K562 (cell line): ENCODE results near the gene HDAC3. TPM values are rescaled to one million over a fixed set of nuclear protein-coding genes. Genes with fewer than 3 reads are reported as not detected.

Source experiments
- KAT7 ChIP-seq: sonication (generic); formaldehyde crosslinking; IDR thresholded peaks from 2 replicates; pipeline ENCODE4 v1.8.0; 2022; ENCODE audit warnings: missing genetic modification reagents, mild to moderate bottlenecking, borderline replicate concordance
- KLF6 ChIP-seq: fragments of 250-450 bp; sonication (Bioruptor Pico); IDR thresholded peaks from 2 replicates; pipeline ENCODE4 v1.4.0; 2020; ENCODE audit warnings: mild to moderate bottlenecking, moderate library complexity, borderline replicate concordance
- ZFP36 ChIP-seq: fragments of 150-350 bp; IDR thresholded peaks from 2 replicates; pipeline ENCODE4 v1.6.1; 2018; ENCODE audit warnings: low read length, low read depth; ENCODE audit not compliant: partially characterized antibody
- ZNF23 ChIP-seq: fragments of 250-450 bp; sonication (Bioruptor Pico); IDR thresholded peaks from 2 replicates; pipeline ENCODE4 v1.4.0; 2020; ENCODE audit warnings: mild to moderate bottlenecking
- polyA plus RNA-seq, 8 experiments: library from polyadenylated mRNA; depleted of rRNA in 4 of 8; stranded (reverse) in 5 of 8; unstranded in 3 of 8; fragments of >200 nt; fragmentation: Nextera tagmentation in 2 of 8; fragmentation: Illumina TruSeq in 1 of 8; extraction: Ambion mirVana in 2 of 8; extraction: Trizol in 1 of 8; gene quantifications; 2 replicates each; pipeline versions ENCODE4 v1.2.1 to v1.2.3, GENCODE V29; 2011 to 2014; ENCODE audit warnings: inconsistent platforms in 1 of 8, missing spikeins in 1 of 8
- total RNA-seq, 7 experiments: library from RNA; depleted of rRNA in 6 of 7; stranded (reverse); fragments of >200 nt in 6 of 7; fragmentation: Illumina TruSeq in 2 of 7; extraction: Trizol in 2 of 7; gene quantifications; 2 replicates each; pipeline versions ENCODE4 v1.2.1 to v1.2.3, GENCODE V29; 2011 to 2021; ENCODE audit warnings: low replicate concordance in 1 of 7
- TF ChIP-seq, protein P1 (sequence below): fragments of 450-650 bp; conservative IDR thresholded peaks from 2 replicates; pipeline ENCODE4 v1.6.1; 2016; ENCODE audit warnings: missing genetic modification characterization, low read depth, mild to moderate bottlenecking, missing compliant biosample characterization, moderate library complexity
- TF ChIP-seq, protein P2 (sequence below): fragments of 250-450 bp; sonication (Bioruptor Pico); IDR thresholded peaks from 2 replicates; pipeline ENCODE4 v1.5.0; 2021; ENCODE audit warnings: mild to moderate bottlenecking, borderline replicate concordance
- TF ChIP-seq, protein P3 (sequence below): sonication (generic); formaldehyde crosslinking; IDR thresholded peaks from 2 replicates; pipeline ENCODE4 v1.8.0; 2022; ENCODE audit warnings: mild to moderate bottlenecking, missing genetic modification reagents

HDAC3 gene
- total and polyA plus RNA-seq, 9 of the 15 experiments (the other 6 are each of a cell fraction or from before 2014, with no cell fraction given) = 89.7 to 191 (median 119) TPM

GRCh38 chr5:141617682-141618029, 19.0 kb downstream of the HDAC3 start (continued):
- TF ChIP-seq ZNF23 (CRISPR knock-in tag) (no peak), ZFP36 (no peak), KLF6 (CRISPR knock-in tag) (no peak), KAT7 (CRISPR knock-in tag) (no peak)
- TF ChIP-seq, protein P1, sequence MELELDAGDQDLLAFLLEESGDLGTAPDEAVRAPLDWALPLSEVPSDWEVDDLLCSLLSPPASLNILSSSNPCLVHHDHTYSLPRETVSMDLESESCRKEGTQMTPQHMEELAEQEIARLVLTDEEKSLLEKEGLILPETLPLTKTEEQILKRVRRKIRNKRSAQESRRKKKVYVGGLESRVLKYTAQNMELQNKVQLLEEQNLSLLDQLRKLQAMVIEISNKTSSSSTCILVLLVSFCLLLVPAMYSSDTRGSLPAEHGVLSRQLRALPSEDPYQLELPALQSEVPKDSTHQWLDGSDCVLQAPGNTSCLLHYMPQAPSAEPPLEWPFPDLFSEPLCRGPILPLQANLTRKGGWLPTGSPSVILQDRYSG (tag) = no peak
- TF ChIP-seq, protein P2, sequence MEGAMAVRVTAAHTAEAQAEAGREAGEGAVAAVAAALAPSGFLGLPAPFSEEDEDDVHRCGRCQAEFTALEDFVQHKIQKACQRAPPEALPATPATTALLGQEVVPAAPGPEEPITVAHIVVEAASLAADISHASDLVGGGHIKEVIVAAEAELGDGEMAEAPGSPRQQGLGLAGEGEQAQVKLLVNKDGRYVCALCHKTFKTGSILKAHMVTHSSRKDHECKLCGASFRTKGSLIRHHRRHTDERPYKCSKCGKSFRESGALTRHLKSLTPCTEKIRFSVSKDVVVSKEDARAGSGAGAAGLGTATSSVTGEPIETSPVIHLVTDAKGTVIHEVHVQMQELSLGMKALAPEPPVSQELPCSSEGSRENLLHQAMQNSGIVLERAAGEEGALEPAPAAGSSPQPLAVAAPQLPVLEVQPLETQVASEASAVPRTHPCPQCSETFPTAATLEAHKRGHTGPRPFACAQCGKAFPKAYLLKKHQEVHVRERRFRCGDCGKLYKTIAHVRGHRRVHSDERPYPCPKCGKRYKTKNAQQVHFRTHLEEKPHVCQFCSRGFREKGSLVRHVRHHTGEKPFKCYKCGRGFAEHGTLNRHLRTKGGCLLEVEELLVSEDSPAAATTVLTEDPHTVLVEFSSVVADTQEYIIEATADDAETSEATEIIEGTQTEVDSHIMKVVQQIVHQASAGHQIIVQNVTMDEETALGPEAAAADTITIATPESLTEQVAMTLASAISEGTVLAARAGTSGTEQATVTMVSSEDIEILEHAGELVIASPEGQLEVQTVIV (CRISPR knock-in tag) = no peak
- TF ChIP-seq, protein P3, sequence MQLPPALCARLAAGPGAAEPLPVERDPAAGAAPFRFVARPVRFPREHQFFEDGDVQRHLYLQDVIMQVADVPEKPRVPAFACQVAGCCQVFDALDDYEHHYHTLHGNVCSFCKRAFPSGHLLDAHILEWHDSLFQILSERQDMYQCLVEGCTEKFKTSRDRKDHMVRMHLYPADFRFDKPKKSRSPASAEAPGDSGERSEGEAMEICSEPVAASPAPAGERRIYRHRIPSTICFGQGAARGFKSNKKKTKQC = no peak
